ENCODE data around the gene MEGF11. TPM values are rescaled to one million over a fixed set of nuclear protein-coding genes. Genes with fewer than 3 reads are reported as not detected.

Gene MEGF11
- total RNA-seq, 1 donor from 2014 or later = not detected

DNA sequence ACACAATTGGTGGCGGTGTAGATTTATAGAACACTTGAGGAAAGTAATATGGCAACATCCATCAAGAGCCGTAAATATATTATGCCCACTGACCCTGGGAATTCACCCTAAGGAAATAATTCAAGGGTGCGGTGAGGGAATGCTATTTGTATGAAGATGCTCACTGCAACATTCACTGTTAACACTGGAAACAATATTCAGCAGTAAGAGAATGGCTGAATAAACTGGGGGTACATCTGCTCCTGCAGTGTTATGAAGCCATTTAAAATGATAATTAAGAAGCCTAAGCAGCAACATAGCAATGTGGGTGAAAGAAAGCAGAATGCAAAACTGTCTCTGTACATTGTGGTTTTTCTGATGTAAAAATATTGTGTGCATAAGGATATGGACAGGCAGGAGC, 296.7 kb downstream of the MEGF11 start:
- FAIRE-seq = no peak
- Histone ChIP-seq H3K36me3 (ENCODE audit: control insufficient read depth, insufficient read depth, low read length) (no peaks in the 10 kb centered on the region), H3K4me3 (ENCODE audit: low read depth, low read length) (no peak overlapping the region), H3K27me3 (ENCODE audit: control insufficient read depth, insufficient read depth, low read length) (peaks cover 6% of the 10 kb centered on the region)
- no peak for DNase-seq (ENCODE audit: low read depth)
- TF ChIP-seq, protein P1, sequence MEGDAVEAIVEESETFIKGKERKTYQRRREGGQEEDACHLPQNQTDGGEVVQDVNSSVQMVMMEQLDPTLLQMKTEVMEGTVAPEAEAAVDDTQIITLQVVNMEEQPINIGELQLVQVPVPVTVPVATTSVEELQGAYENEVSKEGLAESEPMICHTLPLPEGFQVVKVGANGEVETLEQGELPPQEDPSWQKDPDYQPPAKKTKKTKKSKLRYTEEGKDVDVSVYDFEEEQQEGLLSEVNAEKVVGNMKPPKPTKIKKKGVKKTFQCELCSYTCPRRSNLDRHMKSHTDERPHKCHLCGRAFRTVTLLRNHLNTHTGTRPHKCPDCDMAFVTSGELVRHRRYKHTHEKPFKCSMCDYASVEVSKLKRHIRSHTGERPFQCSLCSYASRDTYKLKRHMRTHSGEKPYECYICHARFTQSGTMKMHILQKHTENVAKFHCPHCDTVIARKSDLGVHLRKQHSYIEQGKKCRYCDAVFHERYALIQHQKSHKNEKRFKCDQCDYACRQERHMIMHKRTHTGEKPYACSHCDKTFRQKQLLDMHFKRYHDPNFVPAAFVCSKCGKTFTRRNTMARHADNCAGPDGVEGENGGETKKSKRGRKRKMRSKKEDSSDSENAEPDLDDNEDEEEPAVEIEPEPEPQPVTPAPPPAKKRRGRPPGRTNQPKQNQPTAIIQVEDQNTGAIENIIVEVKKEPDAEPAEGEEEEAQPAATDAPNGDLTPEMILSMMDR (IDR thresholded peaks at IDR 0.05; ENCODE audit: insufficient read depth, low read length, severe bottlenecking) = no peak

DNA sequence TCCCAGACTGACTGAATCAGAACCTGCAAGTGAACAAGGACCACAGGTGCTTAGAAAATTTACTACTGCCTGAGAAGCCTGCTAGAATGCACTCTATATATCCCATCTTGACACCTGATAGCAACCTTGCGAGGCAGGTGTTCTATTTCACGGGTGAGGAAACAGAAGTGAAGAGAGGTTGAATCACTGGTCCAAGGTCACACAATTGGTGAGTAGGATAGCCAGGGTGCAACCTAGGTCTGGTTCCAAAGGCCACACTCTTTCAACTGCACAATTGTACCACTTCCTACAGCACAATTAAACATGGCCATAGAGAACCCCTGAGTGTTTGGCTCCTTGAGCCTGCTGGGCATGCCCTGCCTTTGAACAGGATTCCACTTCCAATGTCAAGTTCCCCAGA, 297.2 kb downstream of the MEGF11 start:
- no peak for DNase-seq (ENCODE audit: low read depth)
- FAIRE-seq = peak; percentile 7
- Histone ChIP-seq H3K36me3 (ENCODE audit: control insufficient read depth, insufficient read depth, low read length) (no peaks in the 10 kb centered on the region), H3K4me3 (ENCODE audit: low read depth, low read length) (no peak overlapping the region), H3K27me3 (ENCODE audit: control insufficient read depth, insufficient read depth, low read length) (peaks cover 3% of the 10 kb centered on the region)
- TF ChIP-seq, protein P1 (IDR thresholded peaks at IDR 0.05; ENCODE audit: insufficient read depth, low read length, severe bottlenecking) = no peak

DNA sequence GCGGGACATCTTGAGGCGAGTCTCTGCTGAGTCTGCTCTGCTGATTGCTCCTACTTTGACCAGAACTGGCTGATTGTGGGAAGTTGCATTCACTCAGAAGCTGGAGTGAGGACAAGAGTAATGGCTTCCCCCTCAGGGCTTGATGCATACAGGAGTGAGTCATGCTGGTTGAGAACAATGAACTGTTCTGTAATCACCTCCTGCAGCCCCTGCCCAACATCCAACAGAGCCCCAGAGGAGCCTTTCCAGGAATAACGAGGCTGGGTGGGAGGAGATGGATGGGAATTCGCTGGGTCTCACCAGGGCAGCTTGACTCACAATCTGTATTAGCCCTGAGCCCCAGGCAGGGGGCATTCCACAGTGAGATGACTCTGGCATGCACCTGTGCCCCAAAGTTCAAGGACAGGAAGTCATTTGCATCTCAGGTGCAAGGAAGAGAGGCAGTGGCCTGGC, 299.2 kb downstream of the MEGF11 start:
- TF ChIP-seq, protein P1 (IDR thresholded peaks at IDR 0.05; ENCODE audit: insufficient read depth, low read length, severe bottlenecking) = no peak
- Histone ChIP-seq H3K27me3 (ENCODE audit: control insufficient read depth, insufficient read depth, low read length) (no peaks in the 10 kb centered on the region), H3K36me3 (ENCODE audit: control insufficient read depth, insufficient read depth, low read length) (no peaks in the 10 kb centered on the region), H3K4me3 (ENCODE audit: low read depth, low read length) (no peak overlapping the region)
- DNase-seq (ENCODE audit: low read depth) (peak; percentile 50), FAIRE-seq (no peak)

DNA sequence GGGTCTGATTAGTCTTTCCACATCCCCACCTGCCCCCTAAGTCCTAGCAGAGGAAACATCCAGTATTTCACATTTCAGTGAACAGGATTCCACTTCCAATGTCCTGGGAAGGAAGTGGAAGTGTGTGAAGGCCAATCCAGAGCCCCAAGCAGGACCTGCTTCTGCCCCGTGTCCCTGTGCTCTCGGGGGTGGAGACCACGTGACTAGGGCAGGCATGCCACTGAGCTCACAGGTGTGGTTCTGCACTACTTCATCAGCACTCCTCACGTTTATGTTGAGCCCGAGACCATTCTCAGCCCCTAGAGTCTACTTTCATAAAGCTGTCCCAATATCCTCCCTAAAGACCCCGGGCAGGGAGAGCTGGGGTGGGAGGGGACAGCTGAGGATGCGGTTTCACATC, 299.9 kb downstream of the MEGF11 start:
- TF ChIP-seq, protein P1 (IDR thresholded peaks at IDR 0.05; ENCODE audit: insufficient read depth, low read length, severe bottlenecking) = no peak
- FAIRE-seq (no peak), DNase-seq (ENCODE audit: low read depth) (no peak)
- H3K36me3 ChIP-seq (ENCODE audit: control insufficient read depth, insufficient read depth, low read length) = no peaks in the 10 kb centered on the region
- no peak overlapping the region for H3K4me3 ChIP-seq (ENCODE audit: low read depth, low read length)
- H3K27me3 ChIP-seq (ENCODE audit: control insufficient read depth, insufficient read depth, low read length) = no peaks in the 10 kb centered on the region

DNA sequence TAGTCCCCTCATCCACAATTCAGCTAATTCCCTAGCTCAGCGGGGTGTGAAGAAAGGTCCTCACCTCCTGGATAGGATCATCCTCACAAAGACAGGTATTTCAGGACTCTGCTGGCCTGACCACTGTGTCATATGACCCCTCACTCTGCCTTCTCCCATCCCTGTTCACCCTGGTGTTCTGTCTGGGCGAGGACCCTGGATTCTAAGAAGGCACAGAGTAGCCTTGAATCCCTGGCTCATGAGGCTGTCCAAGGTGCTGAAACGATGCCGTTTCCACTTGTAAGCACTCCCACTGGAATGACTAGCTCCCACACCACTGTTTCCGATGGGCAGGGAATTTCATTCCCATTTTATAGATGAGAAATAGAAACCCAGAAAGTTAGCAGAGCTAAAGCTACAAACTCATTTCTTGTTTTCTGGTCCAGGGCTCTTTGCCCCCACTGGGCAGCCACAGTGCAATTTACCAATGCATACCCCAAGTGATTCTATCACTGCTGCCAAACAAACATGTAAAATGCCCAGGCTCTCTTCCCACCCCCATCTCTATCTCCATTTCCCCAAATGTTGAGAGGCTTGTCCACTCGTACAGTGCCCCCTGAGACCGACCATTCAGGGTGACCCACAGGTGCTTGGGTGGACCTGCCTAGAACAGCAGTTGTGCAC, 301.0 kb downstream of the MEGF11 start:
- TF ChIP-seq, protein P1 (IDR thresholded peaks at IDR 0.05; ENCODE audit: insufficient read depth, low read length, severe bottlenecking) = no peak
- H3K36me3 ChIP-seq (ENCODE audit: control insufficient read depth, insufficient read depth, low read length) = no peaks in the 10 kb centered on the region
- H3K27me3 ChIP-seq (ENCODE audit: control insufficient read depth, insufficient read depth, low read length) = no peaks in the 10 kb centered on the region
- DNase-seq (ENCODE audit: low read depth) = peak; percentile 44
- no peak overlapping the region for H3K4me3 ChIP-seq (ENCODE audit: low read depth, low read length)
- FAIRE-seq = peak; percentile 90

DNA sequence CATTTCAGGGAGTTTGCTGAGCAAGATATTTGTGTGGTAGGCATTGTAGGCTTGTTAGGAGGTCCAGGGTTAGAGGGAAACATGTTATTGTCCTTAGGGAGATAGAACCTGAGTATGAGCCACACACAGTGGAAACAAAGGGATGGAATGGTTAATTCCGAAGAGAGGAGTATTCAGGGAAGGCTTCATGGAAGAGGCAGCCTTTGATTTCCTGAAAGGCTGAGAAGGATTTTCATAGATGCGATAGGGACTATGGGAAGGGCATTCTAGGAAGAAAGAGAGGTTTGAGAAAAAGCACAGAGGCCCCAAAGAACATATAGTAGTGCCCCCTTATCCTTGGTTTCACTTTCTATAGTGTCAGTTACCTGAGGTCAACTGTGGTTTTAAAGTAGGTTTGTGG, 302.5 kb downstream of the MEGF11 start:
- no peaks in the 10 kb centered on the region for H3K27me3 ChIP-seq (ENCODE audit: control insufficient read depth, insufficient read depth, low read length)
- FAIRE-seq (no peak), DNase-seq (ENCODE audit: low read depth) (no peak)
- H3K4me3 ChIP-seq (ENCODE audit: low read depth, low read length) = no peak overlapping the region
- no peaks in the 10 kb centered on the region for H3K36me3 ChIP-seq (ENCODE audit: control insufficient read depth, insufficient read depth, low read length)
- TF ChIP-seq, protein P1 (IDR thresholded peaks at IDR 0.05; ENCODE audit: insufficient read depth, low read length, severe bottlenecking) = no peak
